Measurements from ENCODE around the gene NAV2.

The NAV2 gene

GRCh38 chr11:19718051-19718450, 5.4 kb downstream of the NAV2 start:
- no peak for DNase-seq

- no peak for DNase-seq
These were observed 6.3 kb downstream of the NAV2 start for GRCh38 chr11:19718951-19719350.

GRCh38 chr11:19719960-19720359, 7.3 kb downstream of the NAV2 start:
- no peak for DNase-seq

GRCh38 chr11:19721176-19721575, 8.5 kb downstream of the NAV2 start:
- DNase-seq = no peak

- no peak for DNase-seq
These were observed 10.1 kb downstream of the NAV2 start for GRCh38 chr11:19722702-19723101.

- peak in 1 of 4 experiments; percentile 6 for DNase-seq
These were observed 11.1 kb downstream of the NAV2 start for GRCh38 chr11:19723572-19724342.

- no peak for DNase-seq
These were observed 12.1 kb downstream of the NAV2 start for GRCh38 chr11:19724765-19725164.

- no peak for DNase-seq
These were observed 12.9 kb downstream of the NAV2 start for GRCh38 chr11:19725379-19726079.

- no peak for DNase-seq
These were observed 14.6 kb downstream of the NAV2 start for GRCh38 chr11:19727246-19727645.

GRCh38 chr11:19728436-19728835, 15.8 kb downstream of the NAV2 start:
- DNase-seq = no peak

- DNase-seq = no peak
These were observed 16.5 kb downstream of the NAV2 start for GRCh38 chr11:19729141-19729540.

GRCh38 chr11:19730373-19730772, 17.7 kb downstream of the NAV2 start:
- DNase-seq = no peak

- no peak for DNase-seq
These were observed 21.5 kb downstream of the NAV2 start for GRCh38 chr11:19734171-19734570.

- DNase-seq = no peak
These were observed 22.7 kb downstream of the NAV2 start for GRCh38 chr11:19735157-19735908.

GRCh38 chr11:19735909-19736498, 23.4 kb downstream of the NAV2 start:
- no peak for DNase-seq

- no peak for DNase-seq
These were observed 24.2 kb downstream of the NAV2 start for GRCh38 chr11:19736831-19737230.

GRCh38 chr11:19737575-19737974, 24.9 kb downstream of the NAV2 start:
- no peak for DNase-seq

GRCh38 chr11:19738124-19738523, 25.5 kb downstream of the NAV2 start:
- no peak for DNase-seq

- no peak for DNase-seq
These were observed 27.2 kb downstream of the NAV2 start for GRCh38 chr11:19739872-19740271.

GRCh38 chr11:19740586-19740985, 27.9 kb downstream of the NAV2 start:
- DNase-seq = no peak

- DNase-seq = peak in 3 of 4 experiments; percentile 11 to 44 (median 27)
These were observed 30.1 kb downstream of the NAV2 start for GRCh38 chr11:19742588-19743292.

GRCh38 chr11:19743622-19744021, 31.0 kb downstream of the NAV2 start:
- DNase-seq = no peak

GRCh38 chr11:19744130-19744529, 31.5 kb downstream of the NAV2 start:
- no peak for DNase-seq

Data from activated naive CD4-positive, alpha-beta T cell (primary cell).